Liver (tissue), 9 donors: ENCODE results near the gene CLEC3B. TPM values are rescaled to one million over a fixed set of nuclear protein-coding genes. Genes with fewer than 3 reads are reported as not detected.

ENCODE experiments used
- DNase-seq: peaks from one replicate; pipeline ENCODE4 v3.0.0-alpha.2; 2017; ENCODE audit warnings: low spot score
- H3K27ac ChIP-seq, 2 donors: one replicate each; pipeline ENCODE4 v1.7.0; 2013; ENCODE audit warnings: inconsistent platforms in 2 of 2, low read length in 2 of 2, control low read depth in 1 of 2, low read depth in 1 of 2, mild to moderate bottlenecking in 1 of 2
- H3K27me3 ChIP-seq, 4 donors: one replicate each; pipeline versions ENCODE4 v1.6.1 to v1.7.0; 2013; ENCODE audit warnings: low read length in 3 of 4, inconsistent platforms in 1 of 4, mild to moderate bottlenecking in 1 of 4, moderate library complexity in 1 of 4; ENCODE audit not compliant: control insufficient read depth in 4 of 4, insufficient read depth in 4 of 4
- H3K36me3 ChIP-seq, 4 donors: one replicate each; pipeline versions ENCODE4 v1.6.1 to v1.7.0; 2013; ENCODE audit warnings: low read length in 3 of 4, mild to moderate bottlenecking in 3 of 4, low read depth in 1 of 4, moderate library complexity in 1 of 4; ENCODE audit not compliant: control insufficient read depth in 4 of 4, insufficient read depth in 3 of 4
- H3K4me1 ChIP-seq, 4 donors: one replicate each; pipeline versions ENCODE4 v1.6.1 to v1.7.0; 2013; ENCODE audit warnings: low read length in 3 of 4, mild to moderate bottlenecking in 3 of 4, moderate library complexity in 1 of 4; ENCODE audit not compliant: control insufficient read depth in 4 of 4, insufficient read depth in 4 of 4
- H3K4me3 ChIP-seq, 3 donors: one replicate each; pipeline versions ENCODE4 v1.6.1 to v1.7.0; 2013; ENCODE audit warnings: low read length in 3 of 3, control low read depth in 1 of 3, low read depth in 1 of 3, mild to moderate bottlenecking in 1 of 3
- H3K9ac ChIP-seq, 2 donors: one replicate each; pipeline ENCODE4 v1.7.0; 2013; ENCODE audit warnings: low read length in 2 of 2, mild to moderate bottlenecking in 2 of 2, moderate library complexity in 2 of 2, control low read depth in 1 of 2, low read depth in 1 of 2
- H3K9me3 ChIP-seq, 4 donors: one replicate each; pipeline versions ENCODE4 v1.6.1 to v1.7.0; 2013; ENCODE audit warnings: low read length in 3 of 4; ENCODE audit not compliant: control insufficient read depth in 4 of 4
- CTCF ChIP-seq: fragments of 150-350 bp; IDR thresholded peaks from 2 replicates; pipeline ENCODE4 v1.5.1; 2017; ENCODE audit warnings: improper control_type of control experiment, low read depth, low read length; ENCODE audit not compliant: missing input control
- FOXA1 ChIP-seq: IDR thresholded peaks from 2 replicates; pipeline ENCODE4 v1.6.1; 2016; ENCODE audit warnings: antibody characterized with exemption
- FOXA2 ChIP-seq: IDR thresholded peaks from 2 replicates; pipeline ENCODE4 v1.6.1; 2016; ENCODE audit warnings: antibody characterized with exemption
- GABPA ChIP-seq, 2 donors: IDR thresholded peaks in 1 of 2; conservative IDR thresholded peaks in 1 of 2; 2 replicates each; pipeline ENCODE4 v1.6.1; 2016; ENCODE audit warnings: antibody characterized with exemption in 2 of 2, mild to moderate bottlenecking in 1 of 2, moderate library complexity in 1 of 2
- HNF4G ChIP-seq: IDR thresholded peaks from 2 replicates; pipeline ENCODE4 v1.6.1; 2016; ENCODE audit warnings: antibody characterized with exemption
- JUND ChIP-seq, 2 donors: IDR thresholded peaks; 2 replicates each; pipeline ENCODE4 v1.6.1; 2016; ENCODE audit warnings: antibody characterized with exemption in 2 of 2
- MAX ChIP-seq: IDR thresholded peaks from 2 replicates; pipeline ENCODE4 v1.6.1; 2016; ENCODE audit warnings: antibody characterized with exemption
- NR2F2 ChIP-seq: IDR thresholded peaks from 2 replicates; pipeline ENCODE4 v1.6.1; 2016; ENCODE audit warnings: antibody characterized with exemption
- RAD21 ChIP-seq, 2 donors: IDR thresholded peaks; 2 replicates each; pipeline ENCODE4 v1.6.1; 2016; ENCODE audit warnings: antibody characterized with exemption in 2 of 2, mild to moderate bottlenecking in 2 of 2
- REST ChIP-seq: IDR thresholded peaks from 2 replicates; pipeline ENCODE4 v1.6.1; 2016; ENCODE audit warnings: antibody characterized with exemption, mild to moderate bottlenecking
- RXRA ChIP-seq, 2 donors: IDR thresholded peaks; 2 replicates each; pipeline ENCODE4 v1.6.1; 2017 to 2018; ENCODE audit warnings: antibody characterized with exemption in 2 of 2, mild to moderate bottlenecking in 1 of 2
- SP1 ChIP-seq: IDR thresholded peaks from 2 replicates; pipeline ENCODE4 v1.6.1; 2018; ENCODE audit warnings: antibody characterized with exemption, mild to moderate bottlenecking
- TAF1 ChIP-seq: conservative IDR thresholded peaks from 2 replicates; pipeline ENCODE4 v1.6.1; 2016; ENCODE audit warnings: antibody characterized with exemption, mild to moderate bottlenecking
- YY1 ChIP-seq: IDR thresholded peaks from 2 replicates; pipeline ENCODE4 v1.6.1; 2016; ENCODE audit warnings: antibody characterized with exemption, mild to moderate bottlenecking
- ZBTB33 ChIP-seq: IDR thresholded peaks from 2 replicates; pipeline ENCODE4 v1.6.1; 2016; ENCODE audit warnings: antibody characterized with exemption
- WGBS: extraction: QIAGEN DNeasy Blood & Tissue Kit; methylation state at CpG from one replicate; pipeline ENCODE4 v1.1.7; 2013; 5-methylcytosine and 5-hydroxymethylcytosine counted together
- polyA plus RNA-seq, 2 donors: library from polyadenylated mRNA; stranded (reverse) in 1 of 2; unstranded in 1 of 2; fragments of 200-250 nt in 1 of 2; fragments of >200 nt in 1 of 2; fragmentation: Nextera tagmentation in 1 of 2; extraction: Ambion mirVana in 1 of 2; gene quantifications; one replicate each; pipeline versions ENCODE4 v1.2.1 to v1.2.3, GENCODE V29; 2013 to 2015
- total RNA-seq, 2 donors: library from RNA; depleted of rRNA; stranded (reverse); fragments of >200 nt; gene quantifications; one replicate each; pipeline ENCODE4 v1.2.3, GENCODE V29; 2014
- donor health status: healthy.
- donor health status: healthy.
- donor health status: healthy.
- donor health status: healthy.
- donor health status: healthy.

The CLEC3B gene
- total and polyA plus RNA-seq, 4 donors, result 7.7 to 28.8 (median 13.0) TPM

GRCh38 chr3:44982817-44983216 lies 43.3 kb upstream of the CLEC3B start:
- Histone ChIP-seq H3K36me3 (no peaks in the 10 kb centered on the region), H3K9me3 (no peaks in the 10 kb centered on the region), H3K9ac (no peak overlapping the region), H3K4me3 (no peak overlapping the region), H3K27me3 (no peaks in the 10 kb centered on the region), H3K27ac (no peak overlapping the region), H3K4me1 (peaks cover 5 to 11% (median 7%) of the 10 kb centered on the region in 4 donors)
- WGBS, result 92% methylated on average over 3 of the region's 3 CpGs
- DNase-seq, result no peak
- TF ChIP-seq JUND (IDR thresholded peaks at IDR 0.05) (no peak), RAD21 (IDR thresholded peaks at IDR 0.05) (no peak), REST (no peak), FOXA1 (no peak), ZBTB33 (no peak), SP1 (no peak)

- no peak overlapping the region for H3K4me3 ChIP-seq
- no peak overlapping the region for H3K9ac ChIP-seq
- no peaks in the 10 kb centered on the region for H3K36me3 ChIP-seq
- 92% methylated on average over 1 of the region's 1 CpG for WGBS
- no peak overlapping the region for H3K27ac ChIP-seq
- peaks cover 5 to 11% (median 6%) of the 10 kb centered on the region in 4 donors for H3K4me1 ChIP-seq
- no peaks in the 10 kb centered on the region for H3K9me3 ChIP-seq
- no peak for TF ChIP-seq HNF4G
- no peak for TF ChIP-seq YY1
- TF ChIP-seq CTCF, result no peak
- TF ChIP-seq GABPA (IDR thresholded peaks at IDR 0.05 in 1 of 2, conservative IDR thresholded peaks at IDR 0.05 in 1 of 2), result no peak
- no peak for TF ChIP-seq MAX
- TF ChIP-seq FOXA2, result no peak
- TF ChIP-seq JUND (IDR thresholded peaks at IDR 0.05), result no peak
- no peak for TF ChIP-seq ZBTB33
- no peak for TF ChIP-seq RXRA (IDR thresholded peaks at IDR 0.05)
- no peak for TF ChIP-seq TAF1
- no peak for TF ChIP-seq RAD21 (IDR thresholded peaks at IDR 0.05)
- TF ChIP-seq SP1, result no peak
- no peak for TF ChIP-seq NR2F2
- H3K27me3 ChIP-seq, result no peaks in the 10 kb centered on the region
- no peak for DNase-seq
These were observed 42.6 kb upstream of the CLEC3B start for GRCh38 chr3:44983484-44983941.
